C4-2B (cell line): ENCODE results near the gene AGPS.

Source experiments
- CTCF ChIP-seq: fragments of 450-650 bp; conservative IDR thresholded peaks from 2 replicates; pipeline ENCODE4 v1.5.1; 2017; ENCODE audit warnings: mild to moderate bottlenecking
- ZFX ChIP-seq: fragments of 450-650 bp; IDR thresholded peaks from 2 replicates; pipeline ENCODE4 v1.6.1; 2017

DNA sequence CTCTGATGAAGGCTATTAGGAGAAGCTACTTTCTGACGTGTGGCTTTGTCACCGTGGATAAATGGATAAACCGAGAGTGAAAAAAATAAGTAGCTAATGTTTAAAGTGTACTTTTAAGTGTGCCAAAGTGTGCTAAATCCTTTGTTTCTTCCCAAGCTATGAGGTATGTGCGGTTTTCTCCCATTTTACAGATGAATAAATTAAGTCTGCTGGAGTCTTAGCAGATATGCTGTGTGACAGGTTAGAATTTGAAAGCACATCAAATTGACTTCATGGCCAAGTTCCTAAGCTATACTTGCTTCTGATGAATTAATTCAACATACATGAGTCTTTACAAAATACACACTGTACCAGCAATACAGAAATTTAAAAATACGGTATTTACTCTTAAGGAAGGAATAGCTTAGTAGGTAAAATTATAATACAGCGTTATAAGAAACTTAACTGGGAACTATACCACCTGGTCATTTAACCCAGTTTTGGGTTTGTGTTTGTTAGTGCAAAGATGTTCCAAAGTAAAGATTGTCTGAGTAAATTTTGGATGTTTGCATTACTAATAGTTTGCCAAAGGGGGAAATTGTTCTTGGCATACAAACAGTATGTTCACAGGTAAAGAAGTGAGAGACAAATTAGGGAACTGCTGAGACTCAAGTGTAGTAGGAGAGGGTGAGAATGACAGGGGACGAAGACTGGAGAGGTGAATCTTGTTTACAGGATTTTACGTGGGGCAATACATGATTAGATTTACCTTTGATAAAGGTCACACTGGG lies 1.4 kb downstream of the AGPS start:
- TF ChIP-seq CTCF (no peak), ZFX (no peak)
